ENCODE results near the gene UBAP1L.

GRCh38 chr15:65087873-65088642 is 26.9 kb downstream of the UBAP1L start:
- TF ChIP-seq TAF1 (IDR thresholded peaks at IDR 0.05; ENCODE audit: borderline replicate concordance, low read depth, low read length) (no peak), POLR2A (IDR thresholded peaks at IDR 0.05; ENCODE audit: low read depth, low read length) (no peak)

All from GM12892 (cell line).